Bronchial epithelial cell (primary cell): ENCODE results near the gene NPFFR1. TPM values are rescaled to one million over a fixed set of nuclear protein-coding genes. Genes with fewer than 3 reads are reported as not detected.

Source experiments
- DNase-seq: peaks from one replicate; pipeline ENCODE4 v3.0.0-alpha.2; 2010; ENCODE audit warnings: low read depth
- FAIRE-seq: peaks from 2 replicates; lab custom pipeline; 2011; peaks lifted over from hg19 to GRCh38; lab: Jason Lieb, UNC
- H3K27me3 ChIP-seq: 2 replicates; pipeline ENCODE4 v1.5.1; 2011; ENCODE audit warnings: low read length; ENCODE audit not compliant: control insufficient read depth, insufficient read depth
- H3K36me3 ChIP-seq: 2 replicates; pipeline ENCODE4 v1.5.1; 2011; ENCODE audit warnings: low read length; ENCODE audit not compliant: control insufficient read depth, insufficient read depth
- H3K4me3 ChIP-seq: 2 replicates; pipeline ENCODE4 v1.5.1; 2011; ENCODE audit warnings: mild to moderate bottlenecking, low read depth, low read length, control low read depth
- CTCF ChIP-seq: IDR thresholded peaks from 2 replicates; pipeline ENCODE4 v1.5.1; 2011; ENCODE audit warnings: mild to moderate bottlenecking, moderate library complexity, low read length, control low read depth, inconsistent platforms; ENCODE audit not compliant: insufficient read depth, severe bottlenecking
- total RNA-seq: library from RNA; depleted of rRNA; stranded (reverse); fragments of >200 nt; gene quantifications from 2 replicates; pipeline ENCODE4 v1.2.1, GENCODE V29; 2014

NPFFR1 gene
- total RNA-seq, 1 donor from 2014 or later = not detected

GRCh38 chr10:70323138-70323696, 39.4 kb upstream of the NPFFR1 start:
- TF ChIP-seq CTCF = no peak
- H3K36me3 ChIP-seq = no peaks in the 10 kb centered on the region
- FAIRE-seq (no peak), DNase-seq (no peak)
- H3K4me3 ChIP-seq = no peak overlapping the region
- no peaks in the 10 kb centered on the region for H3K27me3 ChIP-seq

DNA sequence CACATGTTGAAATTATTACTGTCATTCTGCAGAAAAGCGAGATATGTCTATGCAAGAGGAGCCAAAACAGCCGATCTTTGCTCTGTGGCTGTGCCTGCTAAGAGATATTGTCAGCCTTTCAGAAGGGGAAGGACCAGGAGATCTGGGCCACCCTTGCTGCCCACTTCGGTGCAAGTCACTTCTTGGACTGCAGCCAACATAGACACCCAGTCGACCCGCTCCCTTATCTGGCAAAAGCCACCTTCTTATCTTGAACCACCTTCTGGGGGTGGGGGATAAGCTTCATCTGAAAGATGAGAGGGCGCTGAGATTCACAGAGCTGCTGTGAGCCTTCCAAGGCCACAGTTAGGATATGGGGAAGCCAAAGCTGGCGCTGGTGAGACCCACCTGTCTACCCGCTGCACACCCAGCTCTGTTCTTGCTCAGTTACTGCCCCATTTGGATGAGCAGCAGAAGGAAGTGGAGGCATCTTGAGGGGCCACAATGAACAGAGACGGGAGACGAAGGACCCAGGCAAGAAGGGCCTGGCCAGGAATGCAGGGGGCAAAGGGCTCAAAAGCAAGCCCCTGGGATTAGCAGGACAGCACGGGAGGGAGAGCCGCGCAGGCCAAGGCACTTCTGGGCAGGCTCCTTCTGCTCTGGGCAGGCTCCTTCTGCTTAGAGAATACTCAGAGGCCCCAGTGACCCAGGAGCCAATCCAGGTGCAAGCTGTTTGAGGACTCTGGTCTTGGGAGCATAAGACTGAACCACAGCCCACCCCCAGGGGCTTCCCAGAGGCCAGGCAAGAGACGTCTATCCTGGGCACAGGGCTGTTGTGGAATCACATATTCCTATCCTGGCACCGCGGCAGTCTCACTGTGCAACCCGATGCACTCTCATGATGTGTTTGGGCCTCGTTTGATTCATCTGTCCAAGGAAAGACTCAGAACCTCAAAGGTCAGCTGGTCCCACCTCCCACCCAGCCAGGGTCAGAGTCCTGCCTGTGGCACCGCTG, 38.4 kb upstream of the NPFFR1 start:
- no peak for TF ChIP-seq CTCF
- Histone ChIP-seq H3K36me3 (no peaks in the 10 kb centered on the region), H3K27me3 (no peaks in the 10 kb centered on the region), H3K4me3 (no peak overlapping the region)
- FAIRE-seq (no peak), DNase-seq (no peak)

GRCh38 chr10:70321233-70321632, 37.4 kb upstream of the NPFFR1 start:
- Histone ChIP-seq H3K4me3 (no peak overlapping the region), H3K27me3 (no peaks in the 10 kb centered on the region), H3K36me3 (no peaks in the 10 kb centered on the region)
- DNase-seq (no peak), FAIRE-seq (no peak)
- TF ChIP-seq CTCF = no peak

DNA sequence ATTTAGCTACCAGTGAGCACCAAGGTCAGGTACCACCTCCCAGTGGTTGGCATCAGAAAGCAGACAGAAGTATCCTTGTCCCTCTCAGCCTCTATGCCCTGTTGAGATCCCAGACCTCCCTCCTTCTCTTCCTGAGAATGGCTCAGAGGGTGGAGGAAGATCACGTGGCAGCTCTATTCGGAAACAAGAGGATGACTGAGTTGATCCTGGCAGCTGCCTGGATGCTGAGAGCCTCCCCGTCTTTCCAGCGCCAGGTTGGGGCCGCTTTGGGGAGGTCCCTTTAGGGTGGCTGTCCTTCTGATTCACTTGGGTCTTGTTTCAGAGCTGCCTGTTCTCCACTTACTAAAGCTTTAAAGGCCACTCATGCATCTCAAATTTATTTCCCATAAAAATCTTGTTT, 36.9 kb upstream of the NPFFR1 start:
- H3K27me3 ChIP-seq = no peaks in the 10 kb centered on the region
- no peak for TF ChIP-seq CTCF
- no peak overlapping the region for H3K4me3 ChIP-seq
- peak; percentile 5 for DNase-seq
- FAIRE-seq = no peak
- H3K36me3 ChIP-seq = no peaks in the 10 kb centered on the region

DNA sequence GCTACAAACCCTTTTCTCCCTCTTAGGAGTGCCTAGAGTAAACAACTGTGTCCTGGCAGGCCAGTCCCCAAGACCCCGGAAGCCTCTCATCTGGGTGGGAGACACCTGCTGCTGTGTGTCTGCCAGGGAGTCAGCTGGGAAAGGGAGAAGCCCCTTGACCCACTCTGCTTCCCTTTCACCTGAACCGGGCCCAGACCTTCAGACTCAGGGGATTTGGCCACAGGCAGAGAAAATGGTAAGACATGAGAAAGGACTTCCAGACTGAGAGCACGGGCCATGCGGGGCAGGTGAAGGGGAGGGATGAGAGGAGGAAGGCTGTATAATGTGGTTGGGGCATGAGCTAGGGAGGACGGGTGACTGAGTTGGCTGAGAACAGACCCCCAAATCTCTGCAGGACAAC, 36.0 kb upstream of the NPFFR1 start:
- DNase-seq = no peak
- Histone ChIP-seq H3K4me3 (no peak overlapping the region), H3K36me3 (no peaks in the 10 kb centered on the region), H3K27me3 (no peaks in the 10 kb centered on the region)
- no peak for FAIRE-seq
- no peak for TF ChIP-seq CTCF
